ENCODE data around the gene CHST6.
"Not testable (repeated sequence)": the region's sequence is repeated elsewhere in the genome, so short reads cannot be mapped to it uniquely, and the experiment has no call there.

Gene CHST6

GRCh38 chr16:75475420-75475847 lies 19.8 kb downstream of the CHST6 start:
- DNase-seq (ENCODE audit: low read depth) = no peak

- no peak for DNase-seq (ENCODE audit: low read depth)
These were observed 22.0 kb downstream of the CHST6 start for GRCh38 chr16:75472908-75473877.

DNA sequence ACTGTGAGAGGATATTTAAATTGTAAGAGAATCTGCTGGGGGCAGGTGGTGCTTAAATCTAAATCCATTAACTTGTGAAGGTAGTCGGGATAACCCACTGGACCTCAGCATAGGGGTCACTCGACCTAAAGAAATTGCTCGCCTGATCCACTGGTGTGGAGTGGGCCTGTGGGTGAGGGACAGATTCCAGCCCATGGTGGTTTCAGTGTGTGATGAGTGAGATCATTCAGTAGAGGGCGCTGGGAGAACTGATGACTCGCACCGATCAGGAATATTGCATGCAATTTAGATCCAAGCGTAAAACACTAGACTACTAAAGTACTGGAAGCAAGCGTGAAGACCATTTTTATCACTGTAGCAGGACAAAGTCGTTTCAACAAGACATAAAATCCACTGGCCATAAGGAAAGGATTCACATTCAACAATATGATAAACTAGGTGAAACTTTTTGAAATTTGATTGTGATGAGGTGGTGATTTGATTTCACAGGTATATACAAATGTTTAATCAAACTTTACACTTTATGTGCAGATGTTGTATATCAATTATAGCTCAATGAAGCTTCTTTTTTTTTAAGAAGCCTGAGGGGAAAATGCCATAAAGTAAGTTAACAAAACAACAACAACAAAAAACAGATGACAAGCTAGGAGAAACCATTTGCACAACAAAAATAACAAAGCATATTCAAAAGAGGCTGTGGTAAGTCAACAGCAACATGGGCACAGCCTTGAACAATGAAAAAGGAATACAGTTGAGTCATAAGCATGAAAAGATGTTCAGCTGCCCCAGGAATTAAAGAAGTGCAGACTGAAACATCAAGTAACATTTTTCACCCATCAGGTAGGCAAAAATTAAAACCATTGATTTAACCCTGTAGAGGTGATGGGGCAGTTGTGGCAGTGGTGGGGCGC lies 23.3 kb downstream of the CHST6 start:
- DNase-seq (ENCODE audit: low read depth) = peak; percentile 25

DNA sequence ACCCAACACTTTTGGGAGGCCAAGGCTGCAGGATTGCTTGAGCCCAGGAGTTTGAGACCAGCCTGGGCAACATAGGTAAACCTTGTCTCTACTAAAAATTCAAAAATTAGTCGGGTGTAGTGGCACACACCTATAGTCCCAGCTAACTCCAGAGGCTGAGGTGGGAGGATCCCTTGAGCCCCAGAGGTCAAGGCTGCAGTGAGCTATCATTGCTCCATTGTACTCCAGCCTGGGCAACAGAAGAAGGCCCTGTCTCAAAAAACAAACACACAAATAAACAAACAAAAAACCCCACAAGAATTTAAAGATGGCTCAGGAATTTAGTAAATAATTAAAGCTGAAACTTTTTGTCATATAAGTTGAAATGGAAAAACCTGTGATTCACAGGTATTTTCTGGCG lies 28.5 kb downstream of the CHST6 start:
- DNase-seq (ENCODE audit: low read depth) = no peak

GRCh38 chr16:75464122-75464918 lies 30.9 kb downstream of the CHST6 start, which contains the start of gene TMEM170A:
Gene TMEM170A, minus strand, starts transcription at chr16:75464689. Its CDS starts 89 bp downstream, at chr16:75464600.
- DNase-seq (ENCODE audit: low read depth) = peak; percentile 98

DNA sequence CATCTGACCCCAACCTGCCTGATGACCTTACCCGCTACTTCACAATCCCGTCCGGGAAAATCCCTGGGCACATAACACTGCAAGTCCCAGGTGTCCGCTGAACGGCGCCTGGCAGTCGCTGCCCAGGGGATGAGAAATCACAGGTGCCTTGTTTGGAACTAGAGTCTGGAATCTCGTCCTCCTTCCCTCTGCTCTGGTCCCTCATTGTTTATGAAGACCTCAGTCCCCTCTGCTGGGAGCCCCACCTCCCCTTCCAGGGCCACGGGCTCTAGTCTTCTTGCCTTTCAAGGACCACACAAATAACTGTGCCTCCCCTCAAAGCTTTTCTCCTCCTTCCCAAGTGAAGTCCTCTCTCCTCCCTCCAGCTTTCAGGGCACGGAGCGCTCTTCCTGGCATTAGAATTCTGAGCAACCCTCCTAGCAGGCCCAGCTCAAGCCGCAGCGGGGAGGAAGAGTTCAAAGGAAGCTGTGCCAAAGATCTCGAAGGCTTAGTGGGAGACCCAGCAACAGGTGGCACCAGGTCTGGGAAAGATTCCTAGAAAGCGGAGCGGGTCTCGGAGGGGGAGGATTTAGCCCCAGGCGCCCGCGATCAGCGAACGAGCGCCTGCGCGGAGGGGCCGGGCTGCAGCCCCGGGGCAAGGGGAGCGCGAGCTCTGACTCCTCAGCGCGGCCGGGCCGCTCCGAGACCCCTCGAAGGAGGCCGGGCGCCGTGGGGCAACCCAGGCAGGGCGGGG lies 31.7 kb downstream of the CHST6 start:
- peak; percentile 3 for DNase-seq (ENCODE audit: low read depth)

DNA sequence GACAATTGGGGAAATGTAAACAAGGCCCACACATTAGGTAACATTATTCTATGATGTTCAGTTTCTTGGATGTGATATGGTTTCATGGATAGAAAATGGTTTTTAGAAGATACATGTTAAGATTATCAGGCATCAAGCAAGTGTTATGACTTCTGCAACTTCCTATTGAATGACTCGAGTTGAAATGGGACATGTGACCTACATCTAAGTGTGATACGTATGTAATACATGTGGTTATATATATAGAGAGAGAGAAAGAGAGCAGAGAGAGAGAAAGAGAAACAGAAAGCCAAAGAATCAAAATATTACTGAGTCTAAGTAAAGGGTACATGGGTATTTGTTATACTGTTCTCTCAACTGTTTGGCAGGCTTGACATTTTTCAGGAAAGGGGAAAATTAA lies 32.4 kb downstream of the CHST6 start:
- DNase-seq (ENCODE audit: low read depth) = no peak

DNA sequence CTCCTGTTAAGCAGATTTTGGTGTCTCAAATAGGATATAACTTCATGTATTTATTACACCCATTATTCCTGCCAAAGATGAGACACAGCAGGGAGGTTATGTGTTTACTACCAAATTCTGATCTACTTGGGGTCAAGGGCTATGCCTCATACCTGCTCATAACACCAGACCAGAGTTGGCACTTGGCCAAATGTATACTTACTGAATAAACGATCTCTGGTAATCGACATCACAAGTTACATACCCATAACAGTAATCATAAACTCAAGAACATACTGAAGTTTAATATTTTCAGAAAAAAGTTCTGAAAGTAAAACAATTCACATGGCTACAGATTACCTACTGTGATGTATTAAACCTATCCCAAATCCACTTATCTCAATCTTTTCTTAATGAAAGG lies 33.7 kb downstream of the CHST6 start:
- DNase-seq (ENCODE audit: low read depth) = no peak

- DNase-seq (ENCODE audit: low read depth) = no peak
These were observed 34.8 kb downstream of the CHST6 start for GRCh38 chr16:75460446-75460845.

- DNase-seq (ENCODE audit: low read depth) = no peak
These were observed 35.5 kb downstream of the CHST6 start for GRCh38 chr16:75459691-75460090.

GRCh38 chr16:75458439-75458838 lies 36.8 kb downstream of the CHST6 start:
- DNase-seq (ENCODE audit: low read depth) = no peak

DNA sequence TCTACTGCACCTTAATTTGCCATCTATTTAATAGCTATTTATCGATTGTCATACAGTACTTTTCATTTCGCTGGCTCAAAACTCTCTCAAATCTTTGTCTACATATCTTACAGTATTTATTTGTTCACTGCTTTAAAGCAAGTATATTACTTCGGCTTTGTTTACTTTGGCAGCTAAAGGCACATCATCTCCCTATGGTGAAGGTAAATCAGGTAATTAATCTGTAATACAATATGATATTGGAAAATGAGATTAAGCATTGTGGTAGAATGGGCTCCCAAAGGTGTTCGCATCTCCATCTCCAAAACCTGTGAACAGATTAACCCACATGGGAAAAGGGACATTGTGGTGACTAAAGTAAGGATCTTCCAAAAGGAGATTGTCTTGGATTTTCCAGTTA lies 37.2 kb downstream of the CHST6 start:
- DNase-seq (ENCODE audit: low read depth) = no peak

DNA sequence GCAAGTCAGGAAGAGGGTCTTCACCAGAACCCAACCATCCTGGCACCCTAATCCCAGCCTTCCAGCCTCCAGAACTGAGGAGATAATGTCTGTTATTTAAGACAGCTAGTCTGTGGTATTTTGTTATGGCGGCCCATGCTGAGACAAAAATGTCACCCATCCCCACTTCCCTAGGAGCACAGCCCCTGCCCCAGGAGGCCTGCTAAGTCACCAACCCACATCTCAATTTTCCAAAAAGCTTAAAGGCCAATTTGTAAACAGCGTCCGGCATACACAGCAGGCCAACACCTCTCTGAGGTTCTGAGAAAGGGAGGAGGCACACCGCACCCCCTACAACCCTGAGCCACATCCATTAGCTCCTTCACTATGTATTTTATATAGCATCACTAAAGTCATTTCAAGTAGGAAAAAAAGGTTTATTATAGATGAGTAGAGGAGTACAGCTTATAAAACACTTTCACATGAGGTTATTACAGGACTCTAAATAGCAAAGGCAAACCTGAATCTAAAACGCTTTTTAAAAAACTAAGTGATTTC lies 37.7 kb downstream of the CHST6 start:
- no peak for DNase-seq (ENCODE audit: low read depth)

DNA sequence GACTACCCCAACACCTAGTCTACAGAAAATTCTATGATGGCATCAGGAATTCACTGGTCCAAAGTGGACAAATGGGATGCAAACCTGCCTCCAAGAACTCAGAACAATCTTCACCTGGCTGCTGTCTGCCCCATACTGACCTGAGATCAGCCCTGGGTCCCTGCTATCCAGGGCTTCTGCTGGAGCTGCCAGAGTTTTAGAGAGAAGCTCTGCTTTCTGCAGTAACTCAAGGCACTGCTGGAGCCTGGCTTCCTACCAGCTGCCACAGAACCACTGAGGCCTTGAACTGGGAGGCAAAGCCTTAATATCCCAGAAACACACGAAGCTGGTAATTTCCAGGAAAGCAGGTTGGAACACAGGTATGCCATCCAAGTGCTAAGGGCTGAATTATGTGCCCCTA lies 38.3 kb downstream of the CHST6 start:
- DNase-seq (ENCODE audit: low read depth) = no peak

DNA sequence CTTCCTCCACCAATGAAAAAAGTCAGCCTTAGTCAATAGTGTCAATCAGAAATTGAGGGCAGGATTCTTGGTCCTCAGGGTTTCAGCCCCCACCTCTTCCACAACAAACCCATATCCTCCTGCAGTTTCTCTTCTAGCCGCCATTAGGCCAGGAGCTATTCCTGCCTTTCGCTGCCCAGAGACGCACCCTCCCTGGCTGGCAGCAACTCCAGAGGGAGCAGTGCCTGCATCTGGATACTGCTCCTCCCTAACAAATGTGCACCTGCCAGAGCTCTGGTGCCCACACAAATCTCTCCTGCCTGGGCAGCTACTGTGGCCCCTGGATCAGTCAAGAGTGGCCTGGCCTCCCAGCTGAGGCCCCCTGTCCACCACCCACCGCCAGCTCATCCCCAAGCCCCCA lies 38.8 kb downstream of the CHST6 start:
- DNase-seq (ENCODE audit: low read depth) = not testable (repeated sequence)

GRCh38 chr16:75455677-75456076 lies 39.6 kb downstream of the CHST6 start:
- no peak for DNase-seq (ENCODE audit: low read depth)

DNA sequence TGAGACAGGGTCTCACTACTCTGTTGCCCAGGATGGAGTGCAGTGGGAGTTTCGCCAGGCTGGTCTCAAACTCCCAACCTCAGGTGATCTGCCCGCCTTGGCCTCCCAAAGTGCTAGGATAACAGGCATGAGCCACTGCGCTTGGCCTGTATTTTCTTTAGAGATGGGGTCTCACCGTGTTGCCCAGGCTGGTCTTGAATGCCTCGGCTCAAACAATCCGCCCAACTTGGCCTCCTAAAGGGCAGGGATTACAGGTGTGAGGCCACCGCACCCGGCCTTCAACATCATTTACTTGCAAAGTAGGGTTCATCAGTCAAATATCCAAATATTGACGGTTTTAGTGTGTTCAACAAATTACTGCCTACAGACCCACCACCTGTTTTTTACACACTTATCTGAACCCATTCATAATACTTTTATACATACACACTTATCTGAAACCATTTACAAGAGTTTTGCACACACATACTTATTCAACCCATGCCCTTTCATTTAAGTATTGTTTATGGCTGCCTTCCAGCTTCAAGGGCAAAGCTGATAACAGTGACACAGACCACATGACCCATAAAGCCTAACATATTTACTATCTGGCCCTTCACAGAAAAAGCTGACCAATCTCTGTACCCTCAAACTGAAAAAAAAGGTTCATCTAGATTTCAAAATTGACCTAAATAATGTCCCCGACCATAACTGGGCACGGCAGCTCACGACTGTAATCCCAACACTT lies 42.6 kb downstream of the CHST6 start:
- no peak for DNase-seq (ENCODE audit: low read depth)

DNA sequence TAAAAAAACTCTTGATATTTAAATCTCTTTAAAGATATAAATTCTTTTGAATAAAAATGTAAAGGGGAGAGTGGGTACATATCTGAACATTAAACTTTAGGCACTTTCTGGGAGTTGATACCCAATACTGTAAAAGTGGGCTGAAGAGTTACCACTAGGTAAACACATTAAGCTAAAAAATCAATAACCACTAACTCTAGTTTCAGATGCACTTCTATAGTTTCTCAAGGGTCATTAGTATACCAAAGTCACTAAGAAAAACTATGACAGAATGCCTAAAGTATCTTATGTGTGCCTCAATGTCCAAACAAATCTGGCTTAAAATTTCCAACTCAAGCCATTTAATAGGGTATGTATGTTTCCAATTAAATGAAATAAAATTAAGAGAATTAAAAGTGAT lies 48.8 kb downstream of the CHST6 start:
- no peak for DNase-seq (ENCODE audit: low read depth)

DNA sequence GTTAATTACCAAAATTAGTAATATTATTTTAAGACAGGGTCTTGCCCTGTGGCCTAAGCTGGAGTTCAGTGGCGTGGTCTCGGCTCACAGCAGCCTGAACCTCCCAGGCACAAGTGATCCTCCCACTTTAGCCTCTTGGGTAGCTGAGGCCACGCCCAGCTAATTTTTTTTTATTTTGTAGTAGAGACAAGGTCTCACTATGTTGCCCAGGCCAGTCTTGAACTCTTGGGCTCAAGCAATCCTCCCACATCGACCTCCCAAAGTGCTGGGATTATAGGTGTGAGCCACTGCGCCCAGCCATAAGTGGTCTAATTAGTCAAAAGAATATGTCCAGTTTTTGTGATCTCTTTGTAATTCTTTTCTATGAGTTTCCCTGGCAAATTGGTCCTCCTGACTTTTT lies 49.9 kb downstream of the CHST6 start:
- no peak for DNase-seq (ENCODE audit: low read depth)

DNA sequence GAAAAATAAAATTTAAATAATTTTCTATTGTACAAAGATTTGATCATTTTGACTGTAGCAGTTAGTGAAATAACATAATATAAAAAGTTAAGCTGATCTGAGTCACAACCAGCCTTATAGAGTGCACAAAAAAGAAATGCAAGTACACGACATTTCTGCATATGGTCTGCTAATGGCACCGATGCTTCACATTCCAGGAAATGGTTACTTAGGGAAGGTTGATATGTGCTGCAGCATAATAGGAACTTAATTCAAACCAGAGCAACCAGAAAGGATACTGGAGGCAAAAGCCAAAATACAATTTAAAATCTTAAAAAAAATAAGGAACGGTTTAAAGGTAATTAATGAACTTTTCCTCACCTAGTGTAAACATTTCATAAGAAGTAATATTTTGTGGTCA lies 51.9 kb downstream of the CHST6 start:
- DNase-seq (ENCODE audit: low read depth) = no peak
